Measurements from ENCODE around the gene HS3ST2.

HS3ST2 gene

DNA sequence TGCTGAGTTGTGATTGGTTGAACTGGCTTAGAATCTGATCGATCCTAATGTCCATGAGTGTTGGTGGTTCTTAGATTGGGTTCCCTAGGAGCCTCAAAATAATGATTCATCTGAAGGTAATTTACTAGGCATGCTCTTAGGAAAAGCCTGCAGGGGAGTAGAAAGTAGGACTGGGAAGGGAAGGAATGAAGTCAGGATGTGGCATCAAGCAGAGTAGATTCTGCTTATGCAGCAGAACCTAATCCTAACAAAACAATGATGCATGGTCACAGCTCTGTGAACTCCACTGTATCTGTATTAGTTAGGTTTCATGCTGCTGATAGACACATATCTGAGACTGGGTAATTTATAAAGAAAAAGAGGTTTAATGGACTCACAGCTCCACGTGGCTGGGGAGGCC, 132.5 kb downstream of the HS3ST2 start:
- H3K4me3 ChIP-seq (ENCODE audit: low read length): no peak overlapping the region
- DNase-seq (ENCODE audit: low read depth): peak; percentile 50
- TF ChIP-seq, protein P1, sequence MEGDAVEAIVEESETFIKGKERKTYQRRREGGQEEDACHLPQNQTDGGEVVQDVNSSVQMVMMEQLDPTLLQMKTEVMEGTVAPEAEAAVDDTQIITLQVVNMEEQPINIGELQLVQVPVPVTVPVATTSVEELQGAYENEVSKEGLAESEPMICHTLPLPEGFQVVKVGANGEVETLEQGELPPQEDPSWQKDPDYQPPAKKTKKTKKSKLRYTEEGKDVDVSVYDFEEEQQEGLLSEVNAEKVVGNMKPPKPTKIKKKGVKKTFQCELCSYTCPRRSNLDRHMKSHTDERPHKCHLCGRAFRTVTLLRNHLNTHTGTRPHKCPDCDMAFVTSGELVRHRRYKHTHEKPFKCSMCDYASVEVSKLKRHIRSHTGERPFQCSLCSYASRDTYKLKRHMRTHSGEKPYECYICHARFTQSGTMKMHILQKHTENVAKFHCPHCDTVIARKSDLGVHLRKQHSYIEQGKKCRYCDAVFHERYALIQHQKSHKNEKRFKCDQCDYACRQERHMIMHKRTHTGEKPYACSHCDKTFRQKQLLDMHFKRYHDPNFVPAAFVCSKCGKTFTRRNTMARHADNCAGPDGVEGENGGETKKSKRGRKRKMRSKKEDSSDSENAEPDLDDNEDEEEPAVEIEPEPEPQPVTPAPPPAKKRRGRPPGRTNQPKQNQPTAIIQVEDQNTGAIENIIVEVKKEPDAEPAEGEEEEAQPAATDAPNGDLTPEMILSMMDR (IDR thresholded peaks at IDR 0.05; ENCODE audit: insufficient read depth, low read depth, low read length, missing control alignments): no peak

- no peak overlapping the region for H3K4me3 ChIP-seq (ENCODE audit: low read length)
- no peak for DNase-seq (ENCODE audit: low read depth)
- TF ChIP-seq, protein P1 (IDR thresholded peaks at IDR 0.05; ENCODE audit: insufficient read depth, low read depth, low read length, missing control alignments): no peak
Measured at GRCh38 chr16:22948058-22948602, 134.2 kb downstream of the HS3ST2 start.

GRCh38 chr16:22948603-22949368, 134.8 kb downstream of the HS3ST2 start:
- H3K4me3 ChIP-seq (ENCODE audit: low read length): no peak overlapping the region
- DNase-seq (ENCODE audit: low read depth): peak; percentile 80
- TF ChIP-seq, protein P1 (IDR thresholded peaks at IDR 0.05; ENCODE audit: insufficient read depth, low read depth, low read length, missing control alignments): peak; percentile 75

- TF ChIP-seq, protein P1 (IDR thresholded peaks at IDR 0.05; ENCODE audit: insufficient read depth, low read depth, low read length, missing control alignments): no peak
- DNase-seq (ENCODE audit: low read depth): no peak
- no peak overlapping the region for H3K4me3 ChIP-seq (ENCODE audit: low read length)
Measured at GRCh38 chr16:22955461-22956070, 141.6 kb downstream of the HS3ST2 start.

- DNase-seq (ENCODE audit: low read depth): no peak
- TF ChIP-seq, protein P1 (IDR thresholded peaks at IDR 0.05; ENCODE audit: insufficient read depth, low read depth, low read length, missing control alignments): no peak
- no peak overlapping the region for H3K4me3 ChIP-seq (ENCODE audit: low read length)
Measured at GRCh38 chr16:22961206-22961605, 147.2 kb downstream of the HS3ST2 start.

- H3K4me3 ChIP-seq (ENCODE audit: low read length): no peak overlapping the region
- TF ChIP-seq, protein P1 (IDR thresholded peaks at IDR 0.05; ENCODE audit: insufficient read depth, low read depth, low read length, missing control alignments): no peak
- no peak for DNase-seq (ENCODE audit: low read depth)
Measured at GRCh38 chr16:22962905-22963304, 148.9 kb downstream of the HS3ST2 start.

Data from epithelial cell of esophagus (primary cell).